IMR-90 (cell line): ENCODE measurements around the gene PLVAP. TPM values are rescaled to one million over a fixed set of nuclear protein-coding genes. Genes with fewer than 3 reads are reported as not detected.

ENCODE experiments used
- ATAC-seq: fragments of 200-7000 bp; cut with Tn5 transposase; 2 replicates; pipeline ENCODE4 v1.9.1; 2020; ENCODE audit warnings: low read depth, mild to moderate bottlenecking, moderate library complexity
- BruUV-seq: library from RNA; stranded (reverse); fragments of 400-500 nt; replicated peaks from 2 replicates; lab custom pipeline; 2021; lab: Mats Ljungman, UMichigan
- CTCF ChIA-PET: fragments of 300-600 bp; formaldehyde crosslinking; extraction: SDS; loops from one replicate; lab custom pipeline; 2021; ENCODE audit warnings: antibody characterized with exemption; lab: Yijun Ruan, JAX
- POLR2A ChIA-PET: fragments of 300-600 bp; sonication (Branson Sonifier 250); formaldehyde crosslinking; loops from one replicate; lab custom pipeline; 2022; ENCODE audit warnings: antibody characterized with exemption; ENCODE audit not compliant: unreplicated experiment; lab: Charles Lee
- DNase-seq: peaks from one replicate; pipeline ENCODE4 v3.0.0; 2013
- H2AFZ ChIP-seq: replicated peaks from 2 replicates; pipeline ENCODE3; 2013; ENCODE audit warnings: low read length, mild to moderate bottlenecking; ENCODE audit not compliant: poor library complexity
- H2AK5ac ChIP-seq: 2 replicates; pipeline ENCODE4 v1.6.1; 2013; ENCODE audit warnings: low read depth, low read length, inconsistent platforms
- H2AK9ac ChIP-seq: replicated peaks from 2 replicates; pipeline ENCODE3; 2013; ENCODE audit warnings: mild to moderate bottlenecking, low read depth, low read length, moderate library complexity; ENCODE audit not compliant: poor library complexity
- H2BK120ac ChIP-seq: 2 replicates; pipeline ENCODE4 v1.6.1; 2013; ENCODE audit warnings: low read depth, low read length, inconsistent platforms
- H2BK15ac ChIP-seq: 3 replicates; pipeline ENCODE4 v1.6.1; 2013; ENCODE audit warnings: low read depth, low read length, inconsistent platforms
- H2BK20ac ChIP-seq: 2 replicates; pipeline ENCODE4 v1.6.1; 2013; ENCODE audit warnings: low read depth, mild to moderate bottlenecking, inconsistent platforms, low read length, moderate library complexity
- H2BK5ac ChIP-seq: 2 replicates; pipeline ENCODE4 v1.6.1; 2013; ENCODE audit warnings: mild to moderate bottlenecking, low read depth, low read length, inconsistent platforms; ENCODE audit not compliant: poor library complexity, severe bottlenecking
- H3K14ac ChIP-seq: replicated peaks from 2 replicates; pipeline ENCODE4 v1.6.1; 2013; ENCODE audit warnings: low read depth, low read length, inconsistent platforms
- H3K18ac ChIP-seq: 2 replicates; pipeline ENCODE4 v1.6.1; 2013; ENCODE audit warnings: low read depth, low read length, control low read depth
- H3K23ac ChIP-seq: 2 replicates; pipeline ENCODE4 v1.6.1; 2013; ENCODE audit warnings: low read depth, low read length, inconsistent platforms
- H3K27ac ChIP-seq: 2 replicates; pipeline ENCODE4 v1.5.1; 2013; ENCODE audit warnings: mild to moderate bottlenecking, control low read depth, low read length; ENCODE audit not compliant: insufficient read depth
- H3K27me3 ChIP-seq: 2 replicates; pipeline ENCODE4 v1.6.1; 2013; ENCODE audit warnings: low read length; ENCODE audit not compliant: control insufficient read depth, insufficient read depth
- H3K36me3 ChIP-seq: 2 replicates; pipeline ENCODE4 v1.6.1; 2013; ENCODE audit warnings: low read length, mixed read lengths; ENCODE audit not compliant: control insufficient read depth, insufficient read depth
- H3K4ac ChIP-seq: 2 replicates; pipeline ENCODE4 v1.6.1; 2013; ENCODE audit warnings: low read depth, low read length, inconsistent platforms
- H3K4me1 ChIP-seq: 2 replicates; pipeline ENCODE4 v1.6.1; 2013; ENCODE audit warnings: low read length, mixed read lengths; ENCODE audit not compliant: control insufficient read depth, insufficient read depth
- H3K4me2 ChIP-seq: 2 replicates; pipeline ENCODE4 v1.6.1; 2013; ENCODE audit warnings: low read depth, mild to moderate bottlenecking, control low read depth, low read length, moderate library complexity
- H3K4me3 ChIP-seq: 2 replicates; pipeline ENCODE4 v1.5.1; 2013; ENCODE audit warnings: low read depth, mild to moderate bottlenecking, control low read depth, low read length, moderate library complexity; ENCODE audit not compliant: insufficient read depth
- H3K56ac ChIP-seq: 2 replicates; pipeline ENCODE4 v1.6.1; 2013; ENCODE audit warnings: low read length, inconsistent platforms; ENCODE audit not compliant: insufficient read depth; ENCODE audit errors: extremely low read depth
- H3K79me1 ChIP-seq, 2 experiments: 2 replicates each; pipeline ENCODE4 v1.6.1; 2013; ENCODE audit warnings: low read length in 2 of 2, inconsistent platforms in 1 of 2, low read depth in 1 of 2
- H3K9ac ChIP-seq: 2 replicates; pipeline ENCODE4 v1.6.1; 2013; ENCODE audit warnings: low read depth, low read length, control low read depth
- H3K9me1 ChIP-seq: 2 replicates; pipeline ENCODE4 v1.6.1; 2013; ENCODE audit warnings: low read length, inconsistent platforms; ENCODE audit not compliant: insufficient read depth
- H3K9me3 ChIP-seq: 2 replicates; pipeline ENCODE4 v1.6.1; 2013; ENCODE audit warnings: low read length; ENCODE audit not compliant: control insufficient read depth, insufficient read depth
- H4K20me1 ChIP-seq: 2 replicates; pipeline ENCODE4 v1.6.1; 2013; ENCODE audit warnings: low read length, inconsistent platforms; ENCODE audit not compliant: insufficient read depth
- H4K5ac ChIP-seq: 2 replicates; pipeline ENCODE4 v1.6.1; 2013; ENCODE audit warnings: mild to moderate bottlenecking, low read depth, low read length, control low read depth
- H4K8ac ChIP-seq, 2 experiments: 2 replicates each; pipeline ENCODE4 v1.6.1; 2013; ENCODE audit warnings: low read depth in 2 of 2, low read length in 2 of 2, control low read depth in 1 of 2, inconsistent platforms in 1 of 2
- H4K91ac ChIP-seq: 2 replicates; pipeline ENCODE4 v1.6.1; 2013; ENCODE audit warnings: low read depth, low read length, inconsistent platforms; ENCODE audit not compliant: insufficient read depth
- CEBPB ChIP-seq: IDR thresholded peaks from 2 replicates; pipeline ENCODE4 v1.6.1; 2012; ENCODE audit warnings: low read depth, low read length, improper control_type of control experiment
- RAD21 ChIP-seq: IDR thresholded peaks from 2 replicates; pipeline ENCODE4 v1.6.1; 2012; ENCODE audit warnings: low read length, improper control_type of control experiment
- WGBS, 2 experiments: methylation state at CpG; one replicate each; pipeline versions ENCODE4 v1.1.5 to v1.1.7; 2013; ENCODE audit warnings: missing lambda C conversion rate in 2 of 2; ENCODE audit not compliant: insufficient read length in 1 of 2; ENCODE audit errors: extremely low coverage in 2 of 2; 5-methylcytosine and 5-hydroxymethylcytosine counted together
- dilution Hi-C: fragments of 300-500 bp; cut with HindIII; formaldehyde crosslinking; loops from one replicate; pipeline ENCODE4 v1.14.3; 2018; ENCODE audit warnings: low sequenced_read_pairs; ENCODE audit not compliant: unreplicated experiment
- in situ Hi-C: fragments of 300-500 bp; cut with MboI; formaldehyde crosslinking; loops from 3 replicates; pipeline ENCODE4 v1.14.3; 2019; ENCODE audit warnings: low sequenced_read_pairs, inconsistent platforms, mixed read lengths
- intact Hi-C: fragments of 100-400 bp; cut with micrococcal nuclease; formaldehyde crosslinking; loops from 2 replicates; pipeline ENCODE4 v1.10.0; 2022
- polyA plus RNA-seq, 3 experiments: library from polyadenylated mRNA; depleted of rRNA; stranded (reverse); fragments of >200 nt; gene quantifications; 2 replicates each; pipeline ENCODE4 v1.2.3, GENCODE V29; 2012; ENCODE audit warnings: low replicate concordance in 1 of 3
- total RNA-seq: library from RNA; depleted of rRNA; stranded (reverse); fragments of >200 nt; gene quantifications from 2 replicates; pipeline ENCODE4 v1.2.3, GENCODE V29; 2012

PLVAP gene
- total and polyA plus RNA-seq, 2 of the 4 experiments (the other 2 are of a cell fraction), result not detected

DNA sequence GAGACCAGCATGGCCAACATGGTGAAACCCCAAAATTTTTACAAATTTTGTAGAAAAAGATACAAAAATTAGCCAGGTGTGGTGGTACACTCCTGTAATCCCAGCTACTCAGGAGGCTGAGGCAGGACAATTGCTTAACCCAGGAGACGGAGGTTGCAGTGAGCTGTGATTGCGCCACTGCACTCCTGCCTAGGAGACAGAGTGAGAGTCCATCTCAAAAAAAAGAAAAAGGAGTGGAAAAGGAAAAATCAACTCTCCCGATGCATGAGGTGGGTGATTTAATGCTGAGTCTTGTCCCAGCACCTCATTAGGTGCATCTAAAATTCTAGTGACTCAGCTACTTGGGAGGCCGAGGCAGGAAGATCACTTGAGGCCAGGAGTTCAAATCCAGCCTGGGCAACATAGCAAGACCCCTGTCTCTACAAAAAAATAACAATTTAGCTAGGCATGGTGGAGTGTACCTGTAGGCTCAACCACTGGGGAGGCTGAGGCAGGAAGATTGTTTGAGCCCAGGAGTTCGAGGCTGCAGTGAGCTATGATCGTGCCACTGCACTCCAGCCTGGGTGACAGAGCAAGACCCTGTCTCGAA, 20.0 kb downstream of the PLVAP start:
- WGBS, 2 experiments, result 100% methylated on average over 1 of the region's 7 CpGs; no CpG with 5 or more reads in 1 of the 2 experiments
- Histone ChIP-seq H4K8ac (no peak overlapping the region), H3K18ac (no peak overlapping the region), H2BK15ac (no peak overlapping the region), H4K5ac (no peak overlapping the region), H2AK9ac (no peak overlapping the region), H3K4me3 (no peak overlapping the region), H3K4me1 (no peaks in the 10 kb centered on the region), H2BK20ac (no peak overlapping the region), H3K36me3 (no peaks in the 10 kb centered on the region), H3K27me3 (peaks cover 7% of the 10 kb centered on the region; the same call in 1 of the 2 replicates), H3K4me2 (no peak overlapping the region), H2BK120ac (no peak overlapping the region), H2BK5ac (no peak overlapping the region), H3K9me3 (no peaks in the 10 kb centered on the region), H2AFZ (no peak overlapping the region), H3K4ac (no peak overlapping the region), H3K79me1 (no peaks in the 10 kb centered on the region), H2AK5ac (no peak overlapping the region), H4K20me1 (no peaks in the 10 kb centered on the region), H4K91ac (no peak overlapping the region), H3K9me1 (no peaks in the 10 kb centered on the region), H3K23ac (no peak overlapping the region; the same call in 1 of the 2 replicates), H3K27ac (no peak overlapping the region), H3K14ac (no peak overlapping the region), H3K9ac (no peak overlapping the region), H3K56ac (no peak overlapping the region)
- ATAC-seq (no peak), DNase-seq (no peak)
- dilution Hi-C loops, result no loop called here
- BruUV-seq, result no TSS peak
- intact Hi-C loops, result no loop called here
- ChIA-PET CTCF (no interaction called here), POLR2A (no interaction called here)
- in situ Hi-C loops, result no loop called here
- 0 out of 2 replicates have a peak, but pooled peaks have one; percentile 27 for TF ChIP-seq CEBPB
- no peak for TF ChIP-seq RAD21
